Stomach (tissue), 9 donors: ENCODE data around the gene ZFPM1. TPM values are rescaled to one million over a fixed set of nuclear protein-coding genes. Genes with fewer than 3 reads are reported as not detected.
A peak's percentile ranks its signal among the peaks of the same experiment; 100 is the strongest.

Source experiments
- DNase-seq, 2 donors: peaks; one replicate each; pipeline versions ENCODE4 v3.0.0 to v3.0.0-alpha.2; 2013 to 2019
- H3K27ac ChIP-seq, 5 donors: fragments of 200-600 bp in 4 of 5; sonication (generic) in 4 of 5; one replicate each; pipeline ENCODE4 v1.5.1; 2013 to 2019; ENCODE audit warnings: mild to moderate bottlenecking in 1 of 5, moderate library complexity in 1 of 5
- H3K27me3 ChIP-seq, 3 donors: fragments of 200-600 bp; sonication (generic); one replicate each; pipeline ENCODE4 v1.5.1; 2017 to 2019; ENCODE audit warnings: mixed run types in 1 of 3
- H3K36me3 ChIP-seq, 4 donors: fragments of 200-600 bp; sonication (generic); 1 replicate in 3 of 4; 2 replicates in 1 of 4; pipeline ENCODE4 v1.5.1; 2016 to 2019
- H3K4me1 ChIP-seq, 4 donors: fragments of 200-600 bp; sonication (generic); one replicate each; pipeline ENCODE4 v1.5.1; 2016 to 2019
- H3K4me3 ChIP-seq, 4 donors: fragments of 200-600 bp; sonication (generic) in 3 of 4; one replicate each; pipeline ENCODE4 v1.5.1; 2016 to 2019; ENCODE audit warnings: mild to moderate bottlenecking in 1 of 4
- H3K9me3 ChIP-seq, 4 donors: fragments of 200-600 bp; sonication (generic); one replicate each; pipeline ENCODE4 v1.5.1; 2016 to 2019
- EP300 ChIP-seq: sonication (generic); formaldehyde crosslinking; IDR thresholded peaks from one replicate; pipeline ENCODE4 v1.6.1; 2017; ENCODE audit warnings: antibody characterized with exemption
- POLR2A ChIP-seq, 4 donors: fragments of 450-650 bp; IDR thresholded peaks; one replicate each; pipeline ENCODE4 v1.6.1; 2016; ENCODE audit warnings: antibody characterized with exemption in 4 of 4, control low read depth in 2 of 4, mild to moderate bottlenecking in 1 of 4, moderate library complexity in 1 of 4
- POLR2AphosphoS5 ChIP-seq, 3 donors: sonication (generic); formaldehyde crosslinking; IDR thresholded peaks; one replicate each; pipeline ENCODE4 v1.6.1; 2016; ENCODE audit warnings: antibody characterized with exemption in 3 of 3
- WGBS, 5 donors: extraction: QIAGEN DNeasy Blood & Tissue Kit in 3 of 5; methylation state at CpG; one replicate each; pipeline versions ENCODE4 v1.1.5 to v1.1.7; 2013 to 2018; 5-methylcytosine and 5-hydroxymethylcytosine counted together
- intact Hi-C: fragments of 100-400 bp; cut with DNase I; formaldehyde crosslinking; loops from one replicate; pipeline ENCODE4 v1.15.1; 2023; ENCODE audit warnings: low total_unique reads
- polyA plus RNA-seq, 3 donors: library from polyadenylated mRNA; stranded (reverse); fragments of 200-250 nt; gene quantifications; one replicate each; pipeline ENCODE4 v1.2.3, GENCODE V29; 2013
- total RNA-seq, 5 donors: library from RNA; depleted of rRNA; stranded (reverse); fragments of >200 nt; gene quantifications; one replicate each; pipeline versions ENCODE4 v1.1.0 to v1.2.3, GENCODE V29; 2014 to 2016
- TF ChIP-seq, protein P1 (sequence below), 7 experiments: fragments of 450-650 bp in 4 of 7; fragments of 200-600 bp in 3 of 7; sonication (generic) in 3 of 7; IDR thresholded peaks; one replicate each; pipeline ENCODE4 v1.5.1; 2016 to 2019; ENCODE audit warnings: antibody characterized with exemption in 7 of 7, control low read depth in 2 of 7, mild to moderate bottlenecking in 1 of 7
- donor health status: healthy with polysubstance abuse.
- donor health status: Bipolar disorder and iron deficiency.
- donor health status: healthy.

The ZFPM1 gene
- total and polyA plus RNA-seq, 8 donors, result 3.9 to 85.7 (median 12.9) TPM

GRCh38 chr16:88461331-88462269, 8.5 kb downstream of the ZFPM1 start:
- 26 to 50% (median 31%) methylated on average over 21 to 30 of the region's 30 CpGs for WGBS, 5 donors
- H3K4me1 ChIP-seq, result peaks cover 37 to 100% (median 79%) of the 10 kb centered on the region in 4 donors
- peak; percentile 61 to 75 for DNase-seq
- H3K4me3 ChIP-seq, result peak overlapping the region in 1 of 4 donors; percentile 18
- no peaks in the 10 kb centered on the region for H3K36me3 ChIP-seq
- H3K27ac ChIP-seq, result peak overlapping the region; percentile 21 to 60 (median 26)
- intact Hi-C loops, result no loop called here
- H3K27me3 ChIP-seq, result peaks cover 0 to 43% (median 0%) of the 10 kb centered on the region in 3 donors
- TF ChIP-seq EP300, result no peak
- TF ChIP-seq POLR2A (IDR thresholded peaks at IDR 0.05), result no peak
- TF ChIP-seq, protein P1, sequence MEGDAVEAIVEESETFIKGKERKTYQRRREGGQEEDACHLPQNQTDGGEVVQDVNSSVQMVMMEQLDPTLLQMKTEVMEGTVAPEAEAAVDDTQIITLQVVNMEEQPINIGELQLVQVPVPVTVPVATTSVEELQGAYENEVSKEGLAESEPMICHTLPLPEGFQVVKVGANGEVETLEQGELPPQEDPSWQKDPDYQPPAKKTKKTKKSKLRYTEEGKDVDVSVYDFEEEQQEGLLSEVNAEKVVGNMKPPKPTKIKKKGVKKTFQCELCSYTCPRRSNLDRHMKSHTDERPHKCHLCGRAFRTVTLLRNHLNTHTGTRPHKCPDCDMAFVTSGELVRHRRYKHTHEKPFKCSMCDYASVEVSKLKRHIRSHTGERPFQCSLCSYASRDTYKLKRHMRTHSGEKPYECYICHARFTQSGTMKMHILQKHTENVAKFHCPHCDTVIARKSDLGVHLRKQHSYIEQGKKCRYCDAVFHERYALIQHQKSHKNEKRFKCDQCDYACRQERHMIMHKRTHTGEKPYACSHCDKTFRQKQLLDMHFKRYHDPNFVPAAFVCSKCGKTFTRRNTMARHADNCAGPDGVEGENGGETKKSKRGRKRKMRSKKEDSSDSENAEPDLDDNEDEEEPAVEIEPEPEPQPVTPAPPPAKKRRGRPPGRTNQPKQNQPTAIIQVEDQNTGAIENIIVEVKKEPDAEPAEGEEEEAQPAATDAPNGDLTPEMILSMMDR (IDR thresholded peaks at IDR 0.05), result no peak
- no peak for TF ChIP-seq POLR2AphosphoS5 (IDR thresholded peaks at IDR 0.05)
- H3K9me3 ChIP-seq, result no peaks in the 10 kb centered on the region

DNA sequence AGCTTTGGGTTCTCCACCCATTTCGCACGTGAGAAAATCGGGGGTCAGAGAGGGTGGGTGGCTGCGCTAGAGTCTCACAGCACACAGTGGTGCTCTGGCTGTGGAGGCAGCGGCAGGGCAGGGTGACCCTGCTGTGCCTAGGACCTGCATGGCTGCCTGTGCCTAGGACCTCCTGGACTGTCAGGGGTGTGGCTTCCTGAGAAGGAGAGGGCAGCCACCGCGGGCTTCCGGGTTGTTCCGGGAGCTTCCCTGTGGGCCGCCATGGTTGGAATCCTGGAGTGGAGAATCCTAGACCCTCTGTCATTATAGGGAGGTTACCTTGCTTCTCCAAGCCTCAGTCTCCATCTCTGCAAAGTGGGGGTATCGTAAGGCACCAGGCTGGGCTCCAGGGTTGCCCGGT, 9.3 kb downstream of the ZFPM1 start:
- Histone ChIP-seq H3K4me3 (peak overlapping the region in 1 of 4 donors; percentile 18), H3K27me3 (peaks cover 0 to 40% (median 0%) of the 10 kb centered on the region in 3 donors), H3K9me3 (no peaks in the 10 kb centered on the region), H3K4me1 (peaks cover 35 to 100% (median 79%) of the 10 kb centered on the region in 4 donors), H3K27ac (peak overlapping the region in 3 of 5 donors; percentile 24 to 60 (median 60)), H3K36me3 (no peaks in the 10 kb centered on the region)
- intact Hi-C loops, result no loop called here
- no peak for DNase-seq
- WGBS, 5 donors, result 42 to 58% (median 48%) methylated on average over 11 to 12 of the region's 12 CpGs
- no peak for TF ChIP-seq POLR2A (IDR thresholded peaks at IDR 0.05)
- TF ChIP-seq POLR2AphosphoS5 (IDR thresholded peaks at IDR 0.05), result no peak
- TF ChIP-seq, protein P1 (IDR thresholded peaks at IDR 0.05), result no peak
- no peak for TF ChIP-seq EP300

DNA sequence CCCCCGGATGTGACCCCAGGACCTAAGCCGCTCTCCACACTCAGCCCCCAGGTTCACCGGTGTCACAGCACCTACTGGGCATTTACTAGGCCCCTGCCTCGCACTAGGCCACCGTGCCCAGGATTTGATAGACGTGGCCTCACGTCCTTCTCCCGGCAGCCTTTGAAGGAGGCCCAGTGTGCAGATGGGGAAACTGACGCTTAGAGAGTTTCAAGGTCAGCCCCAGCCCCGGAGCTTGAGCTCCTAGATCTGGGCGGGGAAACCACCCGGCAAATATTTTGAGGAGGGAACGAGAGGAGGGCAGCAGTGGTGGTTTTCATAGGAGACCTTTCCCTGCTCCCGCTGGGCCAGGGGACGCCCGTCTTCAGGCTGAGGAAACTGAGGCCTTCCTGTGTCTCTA, 10.3 kb downstream of the ZFPM1 start:
- intact Hi-C loops, result no loop called here
- H3K4me3 ChIP-seq, result no peak overlapping the region
- TF ChIP-seq, protein P1 (IDR thresholded peaks at IDR 0.05), result no peak
- TF ChIP-seq POLR2A (IDR thresholded peaks at IDR 0.05) (no peak), EP300 (no peak), POLR2AphosphoS5 (IDR thresholded peaks at IDR 0.05) (no peak)
- no peaks in the 10 kb centered on the region for H3K9me3 ChIP-seq
- 57 to 77% (median 73%) methylated on average over 13 to 16 of the region's 16 CpGs for WGBS, 5 donors
- peaks cover 0 to 42% (median 0%) of the 10 kb centered on the region in 3 donors for H3K27me3 ChIP-seq
- H3K4me1 ChIP-seq, result peaks cover 43 to 100% (median 84%) of the 10 kb centered on the region in 4 donors
- DNase-seq, result no peak
- no peaks in the 10 kb centered on the region for H3K36me3 ChIP-seq
- H3K27ac ChIP-seq, result peak overlapping the region; percentile 2 to 60 (median 34)

DNA sequence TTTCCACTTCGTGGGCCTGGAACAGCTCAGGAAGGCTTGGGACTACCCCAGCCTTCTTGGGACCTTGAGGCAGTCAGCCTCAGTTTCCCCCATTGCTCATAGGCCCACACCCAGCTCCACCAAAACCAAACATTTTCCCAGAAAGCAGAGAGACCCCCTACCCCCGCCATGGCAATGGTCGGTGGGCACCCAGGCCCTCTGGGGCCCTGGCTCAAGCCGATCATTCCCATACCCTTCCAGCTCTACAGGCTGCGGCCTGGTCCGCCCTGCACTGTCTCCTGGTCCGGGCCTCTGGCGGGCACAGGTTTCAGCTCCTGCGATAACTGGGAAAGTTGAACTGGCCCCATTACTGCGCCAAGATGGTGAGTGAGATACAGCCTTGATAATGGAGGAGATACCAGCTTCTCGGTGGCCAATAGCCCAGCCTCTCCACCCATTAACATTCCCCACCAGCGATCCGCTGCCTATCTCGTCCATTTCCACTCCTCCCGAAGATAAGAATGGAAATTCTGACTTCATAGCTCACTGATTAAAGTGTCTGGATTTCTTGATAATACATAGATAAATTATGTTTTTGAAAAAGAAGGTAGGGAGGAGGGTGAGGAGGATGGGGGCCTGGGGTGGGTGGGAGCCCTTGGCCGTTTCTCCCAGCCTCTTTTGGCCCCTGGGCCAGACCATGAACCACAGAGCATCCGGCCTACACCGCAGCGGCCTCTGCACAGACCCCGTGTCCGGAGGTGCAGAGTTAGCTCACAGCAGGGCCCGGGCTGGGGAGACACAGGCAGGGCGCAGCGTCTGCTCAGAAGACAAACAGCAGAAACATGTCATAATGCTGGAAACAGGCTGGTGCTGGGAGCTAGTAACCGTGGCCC, 11.6 kb downstream of the ZFPM1 start:
- Histone ChIP-seq H3K27me3 (peaks cover 0 to 42% (median 0%) of the 10 kb centered on the region in 3 donors), H3K4me1 (peaks cover 54 to 100% (median 91%) of the 10 kb centered on the region in 4 donors), H3K36me3 (no peaks in the 10 kb centered on the region), H3K27ac (peak overlapping the region; percentile 29 to 60 (median 34)), H3K4me3 (no peak overlapping the region), H3K9me3 (no peaks in the 10 kb centered on the region)
- peak in 1 of 2 donors; percentile 78 for DNase-seq
- 42 to 66% (median 55%) methylated on average over 22 to 25 of the region's 25 CpGs for WGBS, 5 donors
- intact Hi-C loops, result no loop called here
- TF ChIP-seq POLR2AphosphoS5 (IDR thresholded peaks at IDR 0.05) (no peak), POLR2A (IDR thresholded peaks at IDR 0.05) (no peak), EP300 (no peak)
- TF ChIP-seq, protein P1 (IDR thresholded peaks at IDR 0.05), result no peak
